WI38 (cell line): ENCODE results near the gene RELB.
"Not testable (repeated sequence)": the region's sequence is repeated elsewhere in the genome, so short reads cannot be mapped to it uniquely, and the experiment has no call there.

ENCODE experiments used
- H3K4me3 ChIP-seq: 2 replicates; pipeline ENCODE4 v1.5.1; 2011; ENCODE audit warnings: low read depth, mild to moderate bottlenecking, control low read depth, low read length
- CTCF ChIP-seq: IDR thresholded peaks from 2 replicates; pipeline ENCODE4 v1.5.1; 2012; ENCODE audit warnings: low read depth, mild to moderate bottlenecking, control low read depth, low read length

RELB gene

GRCh38 chr19:44998025-44998424 lies 3.2 kb upstream of the RELB start:
- TF ChIP-seq CTCF: no peak

GRCh38 chr19:44999131-44999925 lies 1.9 kb upstream of the RELB start:
- H3K4me3 ChIP-seq: not testable (repeated sequence)

More at GRCh38 chr19:44998025-44998424, 3.2 kb upstream of the RELB start:
- no peak overlapping the region for H3K4me3 ChIP-seq

GRCh38 chr19:45000665-45001064 lies 599 bp upstream of the RELB start:
- peak overlapping the region; percentile 11; the same call in 1 of the 2 replicates for H3K4me3 ChIP-seq

GRCh38 chr19:45003485-45003884 lies 2.2 kb downstream of the RELB start:
- no peak overlapping the region for H3K4me3 ChIP-seq
- TF ChIP-seq CTCF: no peak

GRCh38 chr19:45005787-45006186 lies 4.5 kb downstream of the RELB start:
- TF ChIP-seq CTCF: no peak
- H3K4me3 ChIP-seq: no peak overlapping the region

GRCh38 chr19:45008552-45008951 lies 7.3 kb downstream of the RELB start:
- no peak overlapping the region for H3K4me3 ChIP-seq
- TF ChIP-seq CTCF: no peak

- no peak overlapping the region for H3K4me3 ChIP-seq
Observed at GRCh38 chr19:45009625-45010255, 8.5 kb downstream of the RELB start.

More at GRCh38 chr19:45009625-45010255, 8.5 kb downstream of the RELB start:
- TF ChIP-seq CTCF: no peak
